Measurements from ENCODE around the gene ANP32A. TPM values are rescaled to one million over a fixed set of nuclear protein-coding genes. Genes with fewer than 3 reads are reported as not detected.
"Not testable (repeated sequence)": the region's sequence is repeated elsewhere in the genome, so short reads cannot be mapped to it uniquely, and the experiment has no call there.

ANP32A gene
- total and polyA plus RNA-seq, 9 of the 15 experiments (the other 6 are each of a cell fraction or from before 2014, with no cell fraction given): 13.2 to 656 (median 210) TPM

GRCh38 chr15:68759982-68760579 lies 60.6 kb downstream of the ANP32A start:
- POLR2A ChIA-PET; in situ Hi-C loops (cut with MboI); BruUV-seq (replicated peaks): not testable (repeated sequence)

More at GRCh38 chr15:68759982-68760579, 60.6 kb downstream of the ANP32A start:
- 11% methylated on average over 1 of the region's 1 CpG for WGBS (ENCODE audit: insufficient coverage, low coverage, missing lambda C conversion rate)
- H3K27ac ChIP-seq (ENCODE audit: extremely low read depth, low read depth, low read length); FAIRE-seq; DNase-seq (ENCODE audit: extremely low read depth in 1 of 4, low spot score in 3 of 4); H3K79me2 ChIP-seq (ENCODE audit: control insufficient read depth, insufficient read depth, low read length); ATAC-seq; H3K9ac ChIP-seq (ENCODE audit: insufficient read depth in 1 of 2, low read depth in 2 of 2, low read length in 2 of 2); H3K9me1 ChIP-seq (ENCODE audit: control insufficient read depth, insufficient read depth, low read length); H3K27me3 ChIP-seq (ENCODE audit: control insufficient read depth in 2 of 2, insufficient read depth in 2 of 2, low read length in 2 of 2); H2AFZ ChIP-seq (ENCODE audit: low read depth, low read length); H4K20me1 ChIP-seq (replicated peaks; ENCODE audit: control insufficient read depth, insufficient read depth, low read length); H3K4me2 ChIP-seq (ENCODE audit: insufficient read depth, low read length); H3K9me3 ChIP-seq (replicated peaks; ENCODE audit: control insufficient read depth, insufficient read depth, low read depth, low read length); H3K36me3 ChIP-seq (ENCODE audit: control insufficient read depth, insufficient read depth, low read length); intact Hi-C loops (cut with micrococcal nuclease); H3K4me1 ChIP-seq (replicated peaks in 1 of 2; ENCODE audit: control insufficient read depth in 2 of 2, insufficient read depth in 2 of 2, low read length in 2 of 2); H3K4me3 ChIP-seq: not testable (repeated sequence)
- CTCF ChIA-PET (ENCODE audit: low intra/inter-chr PET ratio): interaction anchor here (0.6 kb wide), 1 partner anchor 39 kb away, joined by 3 read pairs; no protein-coding TSS in a partner anchor
- TF ChIP-seq ZBTB2 (IDR thresholded peaks at IDR 0.05) (0 out of 2 replicates have a peak, but pooled peaks have one; percentile 36), BCLAF1 (IDR thresholded peaks at IDR 0.05; ENCODE audit: borderline replicate concordance in 1 of 2, control insufficient read depth in 1 of 2, low read depth in 2 of 2, low read length in 1 of 2) (0 out of 4 replicates have a peak, but pooled peaks of 1 of the 2 experiments have one; percentile 49), ZNF512 (tag; IDR thresholded peaks at IDR 0.05) (peak; percentile 97), MTA1 (IDR thresholded peaks at IDR 0.05; ENCODE audit: borderline replicate concordance) (0 out of 2 replicates have a peak, but pooled peaks have one; percentile 34)

All from K562 (cell line).